Embryonic facial prominence (tissue), 1 donor: ENCODE results near the gene PPARG.
"Not testable (repeated sequence)": the region's sequence is repeated elsewhere in the genome, so short reads cannot be mapped to it uniquely, and the experiment has no call there.

Experiments used
- DNase-seq: peaks from one replicate; pipeline ENCODE4 v3.0.0-alpha.2; 2016; ENCODE audit errors: extremely low spot score

The PPARG gene

GRCh38 chr3:12279591-12280326, 9.1 kb upstream of the PPARG start:
- DNase-seq, result no peak

- no peak for DNase-seq
Measured at GRCh38 chr3:12280357-12280806, 8.5 kb upstream of the PPARG start.

- DNase-seq, result no peak
Measured at GRCh38 chr3:12284591-12284990, 4.3 kb upstream of the PPARG start.

- DNase-seq, result no peak
Measured at GRCh38 chr3:12285003-12285555, 3.8 kb upstream of the PPARG start.

- not testable (repeated sequence) for DNase-seq
Measured at GRCh38 chr3:12285779-12286178, 3.1 kb upstream of the PPARG start.

- no peak for DNase-seq
Measured at GRCh38 chr3:12286504-12286903, 2.4 kb upstream of the PPARG start.

GRCh38 chr3:12286927-12287726, 1.7 kb upstream of the PPARG start:
- DNase-seq, result no peak

- no peak for DNase-seq
Measured at GRCh38 chr3:12287727-12288181, 1.1 kb upstream of the PPARG start.

GRCh38 chr3:12289524-12289923, 654 bp downstream of the PPARG start:
- no peak for DNase-seq

GRCh38 chr3:12292770-12293169, 3.9 kb downstream of the PPARG start:
- DNase-seq, result no peak

- DNase-seq, result no peak
Measured at GRCh38 chr3:12294885-12295580, 6.2 kb downstream of the PPARG start.

- no peak for DNase-seq
Measured at GRCh38 chr3:12296511-12296910, 7.6 kb downstream of the PPARG start.

GRCh38 chr3:12299026-12299425, 10.2 kb downstream of the PPARG start:
- DNase-seq, result no peak

GRCh38 chr3:12300137-12300536, 11.3 kb downstream of the PPARG start:
- DNase-seq, result no peak

- DNase-seq, result no peak
Measured at GRCh38 chr3:12301031-12301430, 12.2 kb downstream of the PPARG start.

GRCh38 chr3:12301513-12301912, 12.6 kb downstream of the PPARG start:
- DNase-seq, result no peak

GRCh38 chr3:12302564-12302963, 13.7 kb downstream of the PPARG start:
- no peak for DNase-seq

- no peak for DNase-seq
Measured at GRCh38 chr3:12303534-12303933, 14.7 kb downstream of the PPARG start.

- no peak for DNase-seq
Measured at GRCh38 chr3:12303993-12304392, 15.1 kb downstream of the PPARG start.

- no peak for DNase-seq
Measured at GRCh38 chr3:12307136-12307535, 18.3 kb downstream of the PPARG start.

GRCh38 chr3:12308517-12308916, 19.6 kb downstream of the PPARG start:
- DNase-seq, result no peak

GRCh38 chr3:12309716-12310115, 20.8 kb downstream of the PPARG start:
- no peak for DNase-seq
